Activated naive CD4-positive, alpha-beta T cell treated with anti-CD3 and anti-CD28 coated beads, Interleukin-2, amount 50 U/mL, for 16 hours (primary cell): ENCODE data around the gene ALOX5AP.

Source experiments
- DNase-seq: peaks from one replicate; pipeline ENCODE4 v3.0.0-alpha.2; 2020

ALOX5AP gene

DNA sequence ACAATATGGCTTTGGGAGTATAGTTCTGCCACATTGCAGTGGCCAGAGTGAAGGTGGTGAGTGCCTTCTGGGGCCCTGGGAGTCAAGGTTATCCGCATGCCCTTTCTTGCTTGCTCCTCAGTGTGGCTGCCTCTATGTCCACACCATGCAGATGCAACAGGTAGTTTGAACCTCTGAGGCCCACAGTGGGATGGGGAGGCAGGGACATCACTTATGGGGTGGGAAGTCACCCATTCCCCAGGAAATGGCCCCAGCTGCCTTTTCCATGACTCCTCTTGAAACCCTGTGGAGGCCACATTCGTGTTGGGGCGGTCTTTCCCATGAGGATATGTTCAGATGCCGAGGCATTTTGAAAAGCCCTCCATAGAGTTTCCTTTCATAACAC is 20.0 kb upstream of the ALOX5AP start:
- DNase-seq: no peak

- no peak for DNase-seq
Measured at GRCh38 chr13:30715837-30716236, 19.5 kb upstream of the ALOX5AP start.

DNA sequence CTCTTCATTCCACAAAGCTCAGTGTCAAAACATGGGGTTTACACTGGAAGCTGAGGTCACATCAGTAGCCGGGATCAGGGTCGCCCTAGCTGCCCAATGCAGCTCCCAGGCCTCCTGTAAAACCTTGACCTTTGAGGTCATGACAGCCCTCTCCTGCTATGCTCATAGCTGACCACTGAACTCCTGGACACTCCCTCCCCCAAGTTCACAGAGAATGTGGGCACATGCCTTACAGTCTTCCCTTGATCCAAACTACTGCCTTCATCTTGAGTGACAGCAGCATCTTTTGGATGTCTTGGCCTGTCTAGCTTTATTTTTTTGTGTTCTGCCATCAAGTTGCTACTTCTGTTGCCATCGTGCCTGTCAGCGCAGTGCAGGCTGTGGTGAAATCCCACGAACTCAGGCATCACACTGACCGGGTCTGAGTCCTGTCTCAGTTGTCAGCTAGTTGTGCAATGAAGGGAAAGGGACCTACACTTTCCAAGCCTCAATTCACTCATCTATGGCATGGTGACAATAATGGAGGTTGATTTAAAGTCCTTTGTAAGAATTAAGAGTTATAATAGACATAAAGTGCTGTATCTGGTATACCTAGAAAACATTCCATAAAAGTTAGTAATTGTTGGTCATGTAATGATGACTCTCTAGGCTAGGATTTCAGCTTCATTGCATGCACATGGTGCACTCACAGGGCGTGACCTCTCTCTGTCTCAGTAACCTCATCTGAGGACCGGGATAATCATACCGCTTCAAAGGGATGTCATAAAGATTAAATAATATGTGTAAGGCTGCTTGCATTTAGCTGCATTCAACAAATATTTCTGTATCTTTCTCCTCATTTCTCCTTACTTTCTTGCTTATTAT is 16.4 kb upstream of the ALOX5AP start:
- DNase-seq: no peak

DNA sequence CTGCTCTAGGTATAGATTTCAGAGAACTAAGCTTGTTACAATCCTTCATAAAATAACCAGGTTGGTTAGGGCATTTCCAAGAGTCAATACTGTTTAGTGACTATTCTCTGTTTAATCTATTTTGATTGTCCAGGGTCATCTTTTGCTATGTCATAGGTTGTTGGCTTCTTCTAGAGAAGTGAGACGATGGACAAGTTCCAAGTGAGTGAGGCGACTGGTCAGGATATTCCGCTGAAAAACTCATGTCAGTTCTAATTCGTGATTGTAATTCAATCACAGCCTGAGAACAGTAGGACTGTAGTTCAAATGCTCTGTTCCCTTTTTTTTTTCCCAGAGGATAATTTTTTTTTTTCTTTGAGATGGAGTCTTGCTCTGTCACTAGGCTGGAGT is 15.8 kb upstream of the ALOX5AP start:
- no peak for DNase-seq

DNA sequence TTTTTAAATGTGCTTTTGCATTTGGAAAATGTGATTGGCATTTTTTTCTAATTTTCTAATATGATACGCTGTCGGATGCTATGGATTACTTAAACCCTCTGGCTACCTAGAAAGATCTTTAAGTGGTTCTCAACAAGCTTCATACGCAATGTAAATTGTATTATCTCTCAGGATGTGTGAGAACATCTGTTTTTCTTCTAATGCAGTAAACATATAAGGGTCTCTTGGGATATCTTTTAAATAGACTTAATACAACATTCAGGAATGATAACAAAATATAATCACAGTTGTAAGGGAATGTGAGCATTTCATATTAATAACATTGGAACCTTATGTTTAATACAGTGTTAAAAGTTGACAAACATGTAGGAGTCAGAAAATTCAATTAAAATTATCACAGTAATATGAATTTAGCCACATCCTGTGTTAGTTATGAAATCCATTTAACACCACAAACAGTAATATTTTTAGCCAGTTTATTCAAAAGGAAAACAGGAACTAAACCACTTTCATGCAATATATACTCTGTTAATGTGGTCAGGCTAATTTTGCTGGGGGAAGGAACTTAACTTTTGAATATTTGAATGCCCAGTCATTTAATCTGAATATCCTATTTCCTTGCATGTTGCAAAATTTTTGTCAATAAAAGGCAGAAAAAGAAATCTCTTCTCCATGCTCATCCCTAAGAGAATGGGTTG is 15.0 kb upstream of the ALOX5AP start:
- DNase-seq: no peak

DNA sequence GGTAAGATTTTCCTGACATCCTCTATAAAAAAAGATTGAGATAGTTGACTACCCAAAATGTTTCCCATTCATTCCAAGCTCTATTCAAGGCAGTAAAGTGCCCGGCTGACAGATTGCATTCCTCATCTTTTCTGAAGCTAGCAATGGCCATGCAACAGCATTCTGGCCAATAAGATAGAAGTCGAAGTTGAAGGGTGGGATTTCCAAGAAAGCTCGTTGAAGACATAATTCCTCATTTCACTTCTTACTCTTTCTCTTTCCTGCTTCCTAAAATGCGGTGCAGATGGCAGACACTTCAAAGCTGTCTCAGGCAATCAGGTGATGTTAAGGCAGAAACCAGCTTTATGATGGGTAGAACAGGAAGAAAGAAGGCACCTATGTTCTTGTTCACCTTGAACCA is 13.4 kb upstream of the ALOX5AP start:
- DNase-seq: no peak

GRCh38 chr13:30722361-30722760 is 13.0 kb upstream of the ALOX5AP start:
- DNase-seq: no peak

GRCh38 chr13:30724778-30725177 is 10.6 kb upstream of the ALOX5AP start:
- DNase-seq: no peak

GRCh38 chr13:30725326-30726085 is 9.8 kb upstream of the ALOX5AP start:
- DNase-seq: no peak

GRCh38 chr13:30726192-30726591 is 9.2 kb upstream of the ALOX5AP start:
- DNase-seq: no peak

DNA sequence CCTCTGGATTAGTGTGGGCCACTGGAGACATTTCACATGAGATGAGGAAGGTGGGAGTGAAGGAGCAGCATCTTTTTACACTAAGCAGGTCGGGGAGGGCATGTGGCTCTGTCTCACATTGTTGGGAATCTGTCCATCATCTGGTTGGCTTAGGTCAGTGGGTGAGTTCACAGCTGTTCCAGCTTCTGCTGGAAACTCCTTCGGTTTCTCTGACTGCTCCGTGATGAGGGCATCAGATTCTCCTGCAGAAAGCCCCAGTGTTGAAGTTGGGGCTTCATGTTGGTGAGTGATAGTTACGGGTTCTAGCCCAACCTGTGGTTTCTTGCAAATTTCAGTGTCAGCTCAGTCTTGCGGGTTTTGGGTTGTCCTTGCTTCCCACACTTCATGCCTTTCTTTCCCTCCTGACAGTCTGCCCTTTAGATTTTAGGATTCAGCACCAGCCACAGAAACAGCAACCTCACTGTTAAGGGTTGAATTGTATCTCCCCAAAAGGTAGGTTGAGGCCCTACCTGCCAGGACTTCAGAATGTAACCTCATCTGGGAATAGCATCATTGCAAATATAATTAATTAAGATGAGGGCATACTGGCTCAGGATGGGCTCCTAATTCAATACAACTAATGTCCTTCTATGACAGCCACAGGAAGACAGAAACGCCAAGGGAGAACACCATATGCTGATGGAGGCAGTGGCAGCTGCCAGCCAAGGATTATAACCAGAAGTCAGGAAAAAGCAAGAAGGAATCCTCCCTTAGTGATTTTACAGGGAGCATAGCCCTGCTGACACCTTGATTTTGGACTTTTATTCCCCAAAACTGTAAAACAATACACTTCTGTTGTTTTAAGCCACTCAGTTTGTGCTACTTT is 7.6 kb upstream of the ALOX5AP start:
- DNase-seq: no peak

GRCh38 chr13:30729801-30730200 is 5.5 kb upstream of the ALOX5AP start:
- DNase-seq: no peak

GRCh38 chr13:30730526-30730925 is 4.8 kb upstream of the ALOX5AP start:
- DNase-seq: no peak

DNA sequence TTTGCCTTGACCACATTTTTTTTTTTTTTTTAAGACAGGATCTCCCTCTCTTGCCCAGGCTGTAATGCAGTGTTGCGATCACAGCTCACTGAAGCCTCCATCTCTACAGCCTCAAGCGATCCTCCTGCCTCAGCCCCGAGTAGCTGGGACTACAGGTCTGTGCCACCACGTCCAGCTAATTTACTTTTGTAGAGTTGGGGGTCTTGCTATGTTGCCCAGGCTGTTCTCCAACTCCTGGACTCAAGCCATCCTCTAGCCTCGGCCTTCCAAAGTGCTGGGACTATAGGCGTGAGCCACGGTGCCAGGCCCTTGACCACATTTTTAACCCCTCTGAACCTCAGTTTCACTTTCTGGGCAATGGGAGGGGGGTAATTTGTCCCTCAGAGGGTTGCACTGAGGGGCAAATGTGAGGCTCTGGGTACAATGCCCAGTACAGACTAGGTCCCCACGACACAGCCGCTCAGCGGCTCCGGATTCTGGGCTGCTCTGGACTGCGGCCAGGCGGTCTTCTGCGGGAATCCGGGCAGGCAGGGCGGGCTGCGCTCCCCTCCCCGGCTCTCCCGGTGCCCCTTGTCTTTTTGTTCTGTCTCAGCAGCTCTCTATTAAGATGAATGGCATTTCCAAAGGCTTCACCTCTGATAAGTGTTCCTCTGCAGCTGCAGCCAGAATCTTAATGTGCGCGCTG is 3.8 kb upstream of the ALOX5AP start:
- DNase-seq: no peak

GRCh38 chr13:30732046-30732390 is 3.3 kb upstream of the ALOX5AP start:
- no peak for DNase-seq

GRCh38 chr13:30734439-30734838 is 904 bp upstream of the ALOX5AP start:
- DNase-seq: no peak

DNA sequence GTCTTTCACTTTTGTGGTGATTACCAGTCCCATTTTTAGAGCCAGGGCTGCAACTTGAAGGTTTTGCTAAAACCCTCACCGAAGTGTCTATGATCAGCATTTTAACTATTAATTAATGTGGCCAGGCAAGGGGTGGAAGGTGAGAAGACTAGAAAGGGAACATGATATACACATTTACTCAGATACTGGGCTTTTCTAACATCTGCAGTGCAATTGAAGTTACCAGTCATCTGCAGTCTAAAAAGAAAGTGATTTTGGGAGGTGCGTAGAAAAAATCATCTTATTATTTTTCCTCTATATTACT is 481 bp downstream of the ALOX5AP start:
- no peak for DNase-seq

- no peak for DNase-seq
Measured at GRCh38 chr13:30736461-30737320, 1.3 kb downstream of the ALOX5AP start.

- DNase-seq: no peak
Measured at GRCh38 chr13:30737511-30738337, 2.4 kb downstream of the ALOX5AP start.

GRCh38 chr13:30738526-30739236 is 3.3 kb downstream of the ALOX5AP start:
- DNase-seq: no peak
